Measurements from ENCODE around the gene MAN1C1. TPM values are rescaled to one million over a fixed set of nuclear protein-coding genes. Genes with fewer than 3 reads are reported as not detected.

The MAN1C1 gene
- total RNA-seq, 2 donors from 2014 or later, result 22.8 to 34.4 TPM

DNA sequence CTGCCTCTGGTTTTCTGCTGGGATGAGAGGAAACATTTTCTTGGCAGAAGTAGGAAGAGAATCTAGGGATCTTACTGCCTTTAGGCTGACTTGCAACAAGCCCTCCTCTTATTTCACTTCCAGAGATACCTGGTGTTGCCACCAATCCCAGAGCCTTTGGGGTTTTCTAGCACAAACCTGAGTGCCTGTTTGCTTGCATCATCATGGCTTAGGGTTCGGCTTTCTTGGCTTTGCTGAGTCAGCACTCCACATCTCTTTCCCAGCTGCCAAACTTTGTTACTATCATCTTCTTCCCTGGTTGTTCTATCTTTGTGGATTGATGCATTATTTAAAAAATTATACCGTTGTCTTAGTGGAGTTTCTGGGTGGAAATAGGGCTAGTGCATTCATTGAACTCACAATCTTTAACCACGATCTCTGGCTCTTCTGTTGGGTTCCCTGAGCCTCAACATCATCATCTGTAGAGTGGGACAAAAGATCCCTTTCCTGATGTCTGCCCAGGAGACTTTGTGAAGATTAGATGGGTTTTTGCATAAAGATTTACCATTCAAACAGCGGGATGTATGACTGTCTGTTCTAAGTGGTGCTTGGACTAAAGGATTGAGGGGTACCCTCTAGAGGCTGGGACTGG is 106.8 kb downstream of the MAN1C1 start:
- no peaks in the 10 kb centered on the region for H3K9me3 ChIP-seq
- H3K4me3 ChIP-seq, result no peak overlapping the region
- H3K27me3 ChIP-seq (replicated peaks; ENCODE audit: insufficient read depth), result no peaks in the 10 kb centered on the region
- TF ChIP-seq POLR2A (IDR thresholded peaks at IDR 0.05), result no peak
- no peak for TF ChIP-seq POLR2AphosphoS5 (IDR thresholded peaks at IDR 0.05)
- TF ChIP-seq, protein P1, sequence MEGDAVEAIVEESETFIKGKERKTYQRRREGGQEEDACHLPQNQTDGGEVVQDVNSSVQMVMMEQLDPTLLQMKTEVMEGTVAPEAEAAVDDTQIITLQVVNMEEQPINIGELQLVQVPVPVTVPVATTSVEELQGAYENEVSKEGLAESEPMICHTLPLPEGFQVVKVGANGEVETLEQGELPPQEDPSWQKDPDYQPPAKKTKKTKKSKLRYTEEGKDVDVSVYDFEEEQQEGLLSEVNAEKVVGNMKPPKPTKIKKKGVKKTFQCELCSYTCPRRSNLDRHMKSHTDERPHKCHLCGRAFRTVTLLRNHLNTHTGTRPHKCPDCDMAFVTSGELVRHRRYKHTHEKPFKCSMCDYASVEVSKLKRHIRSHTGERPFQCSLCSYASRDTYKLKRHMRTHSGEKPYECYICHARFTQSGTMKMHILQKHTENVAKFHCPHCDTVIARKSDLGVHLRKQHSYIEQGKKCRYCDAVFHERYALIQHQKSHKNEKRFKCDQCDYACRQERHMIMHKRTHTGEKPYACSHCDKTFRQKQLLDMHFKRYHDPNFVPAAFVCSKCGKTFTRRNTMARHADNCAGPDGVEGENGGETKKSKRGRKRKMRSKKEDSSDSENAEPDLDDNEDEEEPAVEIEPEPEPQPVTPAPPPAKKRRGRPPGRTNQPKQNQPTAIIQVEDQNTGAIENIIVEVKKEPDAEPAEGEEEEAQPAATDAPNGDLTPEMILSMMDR (IDR thresholded peaks at IDR 0.05), result no peak
- H3K4me1 ChIP-seq (replicated peaks), result peaks cover 10% of the 10 kb centered on the region
- intact Hi-C loops (cut with DNase I), result no loop called here
- no peak for DNase-seq (ENCODE audit: low spot score)
- WGBS, result 83% methylated on average over 4 of the region's 4 CpGs
- H3K27ac ChIP-seq, result no peak overlapping the region
- H3K36me3 ChIP-seq, result no peaks in the 10 kb centered on the region

DNA sequence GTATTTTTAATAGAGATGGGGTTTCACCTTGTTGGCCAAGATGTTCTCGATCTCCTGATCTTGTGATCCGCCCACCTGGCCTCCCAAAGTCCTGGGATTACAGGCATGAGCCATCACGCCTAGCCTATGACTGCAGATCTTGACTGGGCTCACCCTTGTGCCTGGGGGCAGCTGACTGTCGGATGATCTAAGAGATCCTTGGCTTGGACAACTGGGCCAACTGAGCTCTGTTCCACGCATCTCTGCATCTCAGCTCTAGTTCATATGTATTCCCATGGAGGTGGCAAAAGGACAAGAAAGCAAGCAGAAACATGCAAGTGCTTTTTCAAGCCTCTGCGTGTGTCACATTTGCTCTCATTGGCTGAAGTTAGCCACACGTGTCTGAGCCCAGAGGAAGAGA is 107.6 kb downstream of the MAN1C1 start:
- Histone ChIP-seq H3K36me3 (no peaks in the 10 kb centered on the region), H3K4me3 (no peak overlapping the region), H3K27me3 (replicated peaks; ENCODE audit: insufficient read depth) (no peaks in the 10 kb centered on the region), H3K9me3 (no peaks in the 10 kb centered on the region), H3K27ac (no peak overlapping the region), H3K4me1 (replicated peaks) (peaks cover 10% of the 10 kb centered on the region)
- TF ChIP-seq POLR2A (IDR thresholded peaks at IDR 0.05) (no peak), POLR2AphosphoS5 (IDR thresholded peaks at IDR 0.05) (peak; percentile 33)
- 62% methylated on average over 7 of the region's 7 CpGs for WGBS
- peak; percentile 38 for DNase-seq (ENCODE audit: low spot score)
- intact Hi-C loops (cut with DNase I), result no loop called here

DNA sequence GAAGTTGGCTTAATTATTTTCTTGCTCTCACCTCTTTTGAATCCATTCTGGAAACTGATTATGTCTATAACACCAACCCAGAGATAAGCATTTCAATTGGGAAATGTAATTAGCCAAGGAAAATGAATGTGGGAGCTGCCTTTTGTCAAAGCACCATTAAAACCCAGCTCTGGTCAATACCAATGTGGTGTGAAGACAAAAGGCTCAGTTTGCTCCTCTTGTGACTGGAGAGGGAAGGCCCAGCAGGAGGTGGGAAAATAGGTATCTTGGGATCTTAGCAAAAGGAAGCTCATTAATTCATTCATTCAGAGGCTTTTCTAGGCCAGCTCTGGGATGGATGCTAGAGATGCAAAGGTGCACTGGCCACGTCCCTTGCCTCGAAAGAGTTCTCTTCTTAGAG is 108.4 kb downstream of the MAN1C1 start:
- no peaks in the 10 kb centered on the region for H3K36me3 ChIP-seq
- no peaks in the 10 kb centered on the region for H3K9me3 ChIP-seq
- TF ChIP-seq, protein P1 (IDR thresholded peaks at IDR 0.05), result no peak
- no peak for TF ChIP-seq POLR2A (IDR thresholded peaks at IDR 0.05)
- no peak for TF ChIP-seq POLR2AphosphoS5 (IDR thresholded peaks at IDR 0.05)
- H3K4me3 ChIP-seq, result no peak overlapping the region
- H3K4me1 ChIP-seq (replicated peaks), result peaks cover 10% of the 10 kb centered on the region
- intact Hi-C loops (cut with DNase I), result no loop called here
- no peak for DNase-seq (ENCODE audit: low spot score)
- H3K27me3 ChIP-seq (replicated peaks; ENCODE audit: insufficient read depth), result no peaks in the 10 kb centered on the region
- WGBS, result 95% methylated on average over 2 of the region's 2 CpGs
- H3K27ac ChIP-seq, result no peak overlapping the region

DNA sequence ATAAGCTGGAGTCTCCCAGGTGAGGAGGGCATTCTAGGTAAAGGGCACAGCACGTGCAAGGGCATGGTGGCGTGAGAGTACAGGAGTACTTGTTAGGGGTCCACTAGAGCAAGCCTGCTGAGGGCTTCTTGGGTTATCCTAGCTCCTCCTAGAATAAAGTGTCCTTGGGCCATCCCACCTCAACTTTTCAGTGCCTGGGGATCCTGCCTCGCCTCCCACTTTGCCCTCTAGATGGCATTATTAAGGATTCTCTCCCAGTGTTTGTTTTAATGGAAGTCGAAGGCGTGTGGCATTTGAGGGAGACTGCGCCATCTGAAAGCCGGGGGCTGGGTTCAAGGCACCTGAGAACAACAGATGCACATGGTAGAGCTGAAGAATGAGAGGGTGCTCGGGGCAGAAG is 108.9 kb downstream of the MAN1C1 start:
- H3K4me3 ChIP-seq, result no peak overlapping the region
- 95% methylated on average over 8 of the region's 8 CpGs for WGBS
- H3K9me3 ChIP-seq, result no peaks in the 10 kb centered on the region
- no peaks in the 10 kb centered on the region for H3K36me3 ChIP-seq
- peaks cover 10% of the 10 kb centered on the region for H3K4me1 ChIP-seq (replicated peaks)
- intact Hi-C loops (cut with DNase I), result no loop called here
- no peaks in the 10 kb centered on the region for H3K27me3 ChIP-seq (replicated peaks; ENCODE audit: insufficient read depth)
- TF ChIP-seq POLR2AphosphoS5 (IDR thresholded peaks at IDR 0.05) (no peak), POLR2A (IDR thresholded peaks at IDR 0.05) (no peak)
- TF ChIP-seq, protein P1 (IDR thresholded peaks at IDR 0.05), result no peak
- no peak for DNase-seq (ENCODE audit: low spot score)
- H3K27ac ChIP-seq, result no peak overlapping the region

DNA sequence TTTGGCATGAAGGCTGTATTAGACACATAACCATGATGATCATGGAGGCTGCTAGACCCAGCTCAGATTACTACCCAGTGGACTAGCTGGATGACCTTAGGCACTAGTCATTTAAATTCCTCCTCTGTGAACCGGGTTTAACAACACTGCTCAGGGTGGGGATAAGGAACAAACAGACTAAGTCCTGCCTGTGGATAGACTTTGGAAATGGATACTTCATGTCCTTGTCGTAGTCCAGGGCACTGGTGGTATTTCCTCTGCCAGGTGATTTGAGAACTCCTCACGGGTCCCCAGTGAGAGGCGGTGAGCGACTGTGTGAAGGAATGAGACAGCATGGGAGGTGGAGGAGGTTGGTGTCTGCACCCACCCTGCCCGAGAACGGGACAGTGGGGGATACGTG is 110.5 kb downstream of the MAN1C1 start:
- intact Hi-C loops (cut with DNase I), result no loop called here
- DNase-seq (ENCODE audit: low spot score), result no peak
- H3K9me3 ChIP-seq, result no peaks in the 10 kb centered on the region
- H3K4me3 ChIP-seq, result no peak overlapping the region
- H3K4me1 ChIP-seq (replicated peaks), result peaks cover 10% of the 10 kb centered on the region
- TF ChIP-seq POLR2AphosphoS5 (IDR thresholded peaks at IDR 0.05), result no peak
- TF ChIP-seq POLR2A (IDR thresholded peaks at IDR 0.05), result no peak
- TF ChIP-seq, protein P1 (IDR thresholded peaks at IDR 0.05), result no peak
- H3K36me3 ChIP-seq, result no peaks in the 10 kb centered on the region
- peak overlapping the region; percentile 11 to 27 for H3K27ac ChIP-seq
- H3K27me3 ChIP-seq (replicated peaks; ENCODE audit: insufficient read depth), result no peaks in the 10 kb centered on the region
- WGBS, result 71% methylated on average over 8 of the region's 8 CpGs
